CD8-positive, alpha-beta memory T cell (primary cell): ENCODE results near the gene C1D. TPM values are rescaled to one million over a fixed set of nuclear protein-coding genes. Genes with fewer than 3 reads are reported as not detected.

Source experiments
- CTCF ChIA-PET: fragments of 350-600 bp; sonication (Branson Sonifier 250); formaldehyde crosslinking; loops from one replicate; lab custom pipeline; 2021; ENCODE audit warnings: antibody characterized with exemption; lab: Charles Lee
- POLR2A ChIA-PET: fragments of 350-600 bp; sonication (Branson Sonifier 250); formaldehyde crosslinking; loops from one replicate; lab custom pipeline; 2021; ENCODE audit warnings: antibody characterized with exemption; lab: Charles Lee
- DNase-seq, 5 donors: peaks; one replicate each; pipeline versions ENCODE4 v3.0.0 to v3.0.0-alpha.2; 2020 to 2022; ENCODE audit warnings: mixed read lengths in 1 of 5
- H3K27ac ChIP-seq: one replicate; pipeline ENCODE4 v1.7.0; 2013; ENCODE audit warnings: low read depth, mild to moderate bottlenecking, low read length, moderate library complexity
- H3K27me3 ChIP-seq: 2 replicates; pipeline ENCODE4 v1.7.0; 2013; ENCODE audit warnings: low read length, mild to moderate bottlenecking; ENCODE audit not compliant: insufficient read depth, poor library complexity, severe bottlenecking
- H3K36me3 ChIP-seq: 2 replicates; pipeline ENCODE4 v1.7.0; 2013; ENCODE audit warnings: mild to moderate bottlenecking, low read length, moderate library complexity; ENCODE audit not compliant: insufficient read depth
- H3K4me1 ChIP-seq: 2 replicates; pipeline ENCODE4 v1.7.0; 2013; ENCODE audit warnings: mild to moderate bottlenecking, low read length, moderate library complexity; ENCODE audit not compliant: insufficient read depth
- H3K4me3 ChIP-seq: 2 replicates; pipeline ENCODE4 v1.7.0; 2013; ENCODE audit warnings: mild to moderate bottlenecking, low read length
- H3K9me3 ChIP-seq: 2 replicates; pipeline ENCODE4 v1.7.0; 2013; ENCODE audit warnings: mild to moderate bottlenecking, low read length
- H3K27ac Mint-ChIP-seq, 8 donors: one replicate each; pipeline ENCODE4 v1.8.0; 2020 to 2021; ENCODE audit warnings: mixed read lengths in 8 of 8, mild to moderate bottlenecking in 6 of 8, inconsistent platforms in 3 of 8, moderate library complexity in 3 of 8
- H3K27me3 Mint-ChIP-seq, 2 donors: one replicate each; pipeline ENCODE4 v1.8.0; 2020 to 2021; ENCODE audit warnings: mixed read lengths in 2 of 2, mild to moderate bottlenecking in 1 of 2, moderate library complexity in 1 of 2
- H3K36me3 Mint-ChIP-seq, 3 donors: one replicate each; pipeline ENCODE4 v1.8.0; 2020 to 2021; ENCODE audit warnings: mixed read lengths in 3 of 3, inconsistent platforms in 1 of 3, mild to moderate bottlenecking in 1 of 3
- H3K4me1 Mint-ChIP-seq, 3 donors: one replicate each; pipeline ENCODE4 v1.8.0; 2020 to 2021; ENCODE audit warnings: mixed read lengths in 3 of 3, inconsistent platforms in 1 of 3, mild to moderate bottlenecking in 1 of 3
- H3K4me3 Mint-ChIP-seq, 7 donors: one replicate each; pipeline ENCODE4 v1.8.0; 2020 to 2021; ENCODE audit warnings: mixed read lengths in 7 of 7, mild to moderate bottlenecking in 6 of 7, moderate library complexity in 4 of 7, inconsistent platforms in 2 of 7
- H3K9me3 Mint-ChIP-seq, 5 donors: one replicate each; pipeline ENCODE4 v1.8.0; 2020 to 2022; ENCODE audit warnings: mixed read lengths in 5 of 5, mild to moderate bottlenecking in 3 of 5, moderate library complexity in 2 of 5, inconsistent platforms in 1 of 5
- polyA plus RNA-seq: library from polyadenylated mRNA; unstranded; fragments of 300-500 nt; fragmentation: Illumina TruSeq; gene quantifications from one replicate; pipeline ENCODE4 v1.2.3, GENCODE V29; 2021
- total RNA-seq, 2 experiments: library from RNA; stranded (reverse); gene quantifications; one replicate each; pipeline ENCODE4 v1.2.3, GENCODE V29; 2021

The C1D gene
- total and polyA plus RNA-seq, 3 experiments from 2014 or later, result 28.4 to 33.9 (median 30.3) TPM

- POLR2A ChIA-PET, result no interaction called here
- Mint-ChIP-seq H3K27ac (no peak overlapping the region), H3K4me1 (no peaks in the 10 kb centered on the region), H3K9me3 (peaks cover 1 to 8% (median 4%) of the 10 kb centered on the region in 5 donors), H3K27me3 (peaks cover 7 to 8% of the 10 kb centered on the region in 2 donors), H3K36me3 (peaks cover 0 to 4% (median 0%) of the 10 kb centered on the region in 3 donors), H3K4me3 (no peak overlapping the region)
- H3K4me1 ChIP-seq, result no peaks in the 10 kb centered on the region
- H3K36me3 ChIP-seq, result no peaks in the 10 kb centered on the region
- CTCF ChIA-PET, result no interaction called here
- no peaks in the 10 kb centered on the region for H3K9me3 ChIP-seq
- no peak overlapping the region for H3K27ac ChIP-seq
- H3K4me3 ChIP-seq, result no peak overlapping the region
- no peak for DNase-seq
- H3K27me3 ChIP-seq, result no peaks in the 10 kb centered on the region
Measured at GRCh38 chr2:68100189-68100588, 37.4 kb upstream of the C1D start.

- no peaks in the 10 kb centered on the region for H3K36me3 ChIP-seq
- POLR2A ChIA-PET, result no interaction called here
- no peak for DNase-seq
- no peaks in the 10 kb centered on the region for H3K4me1 ChIP-seq
- peaks cover 7 to 8% of the 10 kb centered on the region in 2 donors for H3K27me3 Mint-ChIP-seq
- no peaks in the 10 kb centered on the region for H3K4me1 Mint-ChIP-seq
- H3K36me3 Mint-ChIP-seq, result peaks cover 0 to 4% (median 0%) of the 10 kb centered on the region in 3 donors
- H3K27ac ChIP-seq, result no peak overlapping the region
- no peak overlapping the region for H3K4me3 ChIP-seq
- H3K27ac Mint-ChIP-seq, result peak overlapping the region in 1 of 8 donors; percentile 24
- H3K4me3 Mint-ChIP-seq, result no peak overlapping the region
- no peaks in the 10 kb centered on the region for H3K27me3 ChIP-seq
- no peaks in the 10 kb centered on the region for H3K9me3 ChIP-seq
- CTCF ChIA-PET, result no interaction called here
- no peaks in the 10 kb centered on the region for H3K9me3 Mint-ChIP-seq
Measured at GRCh38 chr2:68099260-68099659, 36.5 kb upstream of the C1D start.

- H3K27me3 ChIP-seq, result no peaks in the 10 kb centered on the region
- Mint-ChIP-seq H3K4me3 (no peak overlapping the region), H3K27me3 (peaks cover 8 to 11% of the 10 kb centered on the region in 2 donors), H3K36me3 (no peaks in the 10 kb centered on the region), H3K4me1 (no peaks in the 10 kb centered on the region), H3K27ac (no peak overlapping the region), H3K9me3 (no peaks in the 10 kb centered on the region)
- H3K36me3 ChIP-seq, result no peaks in the 10 kb centered on the region
- no peak for DNase-seq
- H3K9me3 ChIP-seq, result no peaks in the 10 kb centered on the region
- H3K4me1 ChIP-seq, result no peaks in the 10 kb centered on the region
- H3K4me3 ChIP-seq, result no peak overlapping the region
- H3K27ac ChIP-seq, result no peak overlapping the region
- POLR2A ChIA-PET, result no interaction called here
- CTCF ChIA-PET, result no interaction called here
Measured at GRCh38 chr2:68098291-68098797, 35.5 kb upstream of the C1D start.

- Mint-ChIP-seq H3K9me3 (no peaks in the 10 kb centered on the region), H3K4me1 (peaks cover 9 to 11% (median 10%) of the 10 kb centered on the region in 3 donors), H3K36me3 (no peaks in the 10 kb centered on the region), H3K27ac (no peak overlapping the region), H3K4me3 (no peak overlapping the region), H3K27me3 (peaks cover 5 to 9% of the 10 kb centered on the region in 2 donors)
- Histone ChIP-seq H3K27me3 (no peaks in the 10 kb centered on the region), H3K4me1 (no peaks in the 10 kb centered on the region), H3K4me3 (no peak overlapping the region), H3K9me3 (no peaks in the 10 kb centered on the region), H3K27ac (no peak overlapping the region), H3K36me3 (no peaks in the 10 kb centered on the region)
- CTCF ChIA-PET, result no interaction called here
- POLR2A ChIA-PET, result no interaction called here
- DNase-seq, result no peak
Measured at GRCh38 chr2:68094111-68094510, 31.3 kb upstream of the C1D start.

GRCh38 chr2:68093634-68094033, 30.8 kb upstream of the C1D start:
- Mint-ChIP-seq H3K27me3 (peaks cover 3 to 9% of the 10 kb centered on the region in 2 donors), H3K27ac (peak overlapping the region in 1 of 8 donors; percentile 25)
- CTCF ChIA-PET, result no interaction called here

GRCh38 chr2:68091439-68092034, 28.7 kb upstream of the C1D start:
- DNase-seq, result no peak
- Mint-ChIP-seq H3K4me1 (peaks cover 9 to 13% (median 11%) of the 10 kb centered on the region in 3 donors), H3K4me3 (no peak overlapping the region), H3K27me3 (peaks cover 4 to 9% of the 10 kb centered on the region in 2 donors), H3K9me3 (no peaks in the 10 kb centered on the region), H3K27ac (no peak overlapping the region), H3K36me3 (no peaks in the 10 kb centered on the region)
- Histone ChIP-seq H3K36me3 (no peaks in the 10 kb centered on the region), H3K27ac (no peak overlapping the region), H3K27me3 (no peaks in the 10 kb centered on the region), H3K4me1 (no peaks in the 10 kb centered on the region), H3K9me3 (no peaks in the 10 kb centered on the region), H3K4me3 (no peak overlapping the region)
- CTCF ChIA-PET, result no interaction called here
- POLR2A ChIA-PET, result no interaction called here

More at GRCh38 chr2:68093634-68094033, 30.8 kb upstream of the C1D start:
- Histone ChIP-seq H3K9me3 (no peaks in the 10 kb centered on the region), H3K27me3 (no peaks in the 10 kb centered on the region), H3K36me3 (no peaks in the 10 kb centered on the region), H3K27ac (no peak overlapping the region), H3K4me3 (no peak overlapping the region), H3K4me1 (no peaks in the 10 kb centered on the region)
- no peak for DNase-seq
- POLR2A ChIA-PET, result no interaction called here
- Mint-ChIP-seq H3K36me3 (no peaks in the 10 kb centered on the region), H3K4me3 (no peak overlapping the region), H3K4me1 (peaks cover 9 to 13% (median 11%) of the 10 kb centered on the region in 3 donors), H3K9me3 (no peaks in the 10 kb centered on the region)

GRCh38 chr2:68089961-68090360, 27.2 kb upstream of the C1D start:
- ChIA-PET POLR2A (no interaction called here), CTCF (no interaction called here)
- Histone ChIP-seq H3K27me3 (no peaks in the 10 kb centered on the region), H3K4me3 (no peak overlapping the region), H3K4me1 (no peaks in the 10 kb centered on the region), H3K9me3 (no peaks in the 10 kb centered on the region), H3K27ac (no peak overlapping the region), H3K36me3 (no peaks in the 10 kb centered on the region)
- H3K27ac Mint-ChIP-seq, result no peak overlapping the region
- no peaks in the 10 kb centered on the region for H3K9me3 Mint-ChIP-seq
- peak in 2 of 5 donors; percentile 4 to 12 for DNase-seq
- H3K27me3 Mint-ChIP-seq, result peaks cover 5 to 15% of the 10 kb centered on the region in 2 donors
- no peaks in the 10 kb centered on the region for H3K36me3 Mint-ChIP-seq
- no peak overlapping the region for H3K4me3 Mint-ChIP-seq
- peaks cover 9 to 13% (median 11%) of the 10 kb centered on the region in 3 donors for H3K4me1 Mint-ChIP-seq

- no peaks in the 10 kb centered on the region for H3K4me1 ChIP-seq
- no peak for DNase-seq
- H3K27ac ChIP-seq, result no peak overlapping the region
- Mint-ChIP-seq H3K4me1 (peaks cover 9 to 13% (median 11%) of the 10 kb centered on the region in 3 donors), H3K4me3 (no peak overlapping the region), H3K9me3 (no peaks in the 10 kb centered on the region), H3K36me3 (no peaks in the 10 kb centered on the region), H3K27me3 (peaks cover 1 to 15% of the 10 kb centered on the region in 2 donors), H3K27ac (no peak overlapping the region)
- ChIA-PET POLR2A (no interaction called here), CTCF (no interaction called here)
- no peak overlapping the region for H3K4me3 ChIP-seq
- no peaks in the 10 kb centered on the region for H3K36me3 ChIP-seq
- no peaks in the 10 kb centered on the region for H3K27me3 ChIP-seq
- H3K9me3 ChIP-seq, result no peaks in the 10 kb centered on the region
Measured at GRCh38 chr2:68088940-68089339, 26.1 kb upstream of the C1D start.
